ENCODE results near the gene MYO16.

MYO16 gene

DNA sequence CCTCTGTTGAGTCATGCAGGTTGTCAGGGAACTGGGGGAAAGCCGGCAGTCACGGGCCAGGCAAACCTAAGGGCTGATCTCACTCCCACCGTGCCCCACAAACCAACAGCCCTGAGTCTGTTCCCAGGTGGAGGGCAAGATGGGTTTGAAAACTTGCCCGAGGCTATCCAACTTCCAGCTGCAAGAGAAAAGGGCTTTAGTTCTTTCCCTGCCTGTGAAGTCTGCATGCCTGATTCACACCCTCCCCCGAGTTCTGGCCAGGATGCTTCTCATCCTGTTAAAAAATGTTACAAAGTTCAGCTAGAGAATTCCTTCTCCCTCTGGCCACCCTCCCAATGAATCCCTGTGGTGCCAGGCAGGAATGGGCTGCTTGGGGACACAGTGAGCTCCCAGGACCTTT is 33.1 kb downstream of the MYO16 start:
- DNase-seq (ENCODE audit: low read depth in 4 of 4, low spot score in 1 of 4), result no peak

DNA sequence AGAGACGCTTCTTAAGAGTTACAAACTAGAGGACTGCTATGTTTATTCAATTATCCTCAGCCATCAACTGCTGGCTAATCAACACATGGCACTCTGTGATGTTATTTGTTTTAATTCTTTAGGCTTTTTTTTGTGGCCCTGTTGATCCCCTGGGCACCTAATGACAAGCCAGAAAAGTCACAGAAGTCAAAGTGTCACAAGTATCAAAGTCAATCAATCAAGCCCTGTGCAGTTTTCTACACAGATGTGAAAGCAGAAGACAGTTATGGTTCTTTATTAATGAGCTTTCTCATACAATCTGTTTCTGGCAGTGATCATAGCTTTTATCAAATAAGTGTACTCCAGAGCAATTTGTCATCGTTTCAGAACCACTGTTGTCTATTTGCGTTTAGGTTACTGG is 34.3 kb downstream of the MYO16 start:
- DNase-seq (ENCODE audit: low read depth in 4 of 4, low spot score in 1 of 4), result no peak

DNA sequence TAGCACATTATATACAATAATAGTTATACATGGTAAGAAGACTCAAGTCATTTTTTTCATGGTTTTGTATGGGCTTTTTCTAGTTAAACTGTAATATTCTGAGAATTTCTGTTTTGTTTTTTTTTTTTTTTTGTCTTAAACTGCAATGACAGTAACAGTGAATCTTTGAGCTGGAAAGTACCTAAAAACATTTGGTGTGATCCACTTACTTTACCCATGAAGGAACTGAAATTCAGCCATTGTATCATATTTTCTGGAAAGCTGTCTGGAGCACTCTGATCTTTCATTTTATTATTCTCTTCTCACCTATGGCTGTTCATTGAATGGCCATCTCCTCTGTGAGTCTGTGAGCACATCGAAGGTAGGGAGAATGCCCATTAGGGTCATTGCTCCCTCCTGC is 37.8 kb downstream of the MYO16 start:
- no peak for DNase-seq (ENCODE audit: low read depth in 4 of 4, low spot score in 1 of 4)

DNA sequence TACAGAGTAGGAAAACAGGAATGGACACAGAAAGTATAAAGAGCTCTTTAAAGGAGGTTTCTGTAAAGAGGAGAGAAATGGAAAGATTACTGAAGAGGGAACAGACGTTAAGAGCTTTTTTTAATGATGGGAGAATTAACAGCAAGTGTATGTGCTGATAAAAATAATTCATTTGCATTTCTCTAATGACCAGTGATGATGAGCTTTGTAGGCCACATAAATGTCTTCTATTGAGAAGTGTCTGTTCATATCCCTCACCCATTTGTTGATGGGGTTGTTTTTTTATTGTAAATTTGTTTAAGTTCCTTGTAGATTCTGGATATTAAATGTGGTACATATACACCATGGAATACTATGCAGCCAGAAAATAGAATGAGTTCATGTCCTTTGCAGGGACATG is 40.0 kb downstream of the MYO16 start:
- no peak for DNase-seq (ENCODE audit: low read depth in 4 of 4, low spot score in 1 of 4)

DNA sequence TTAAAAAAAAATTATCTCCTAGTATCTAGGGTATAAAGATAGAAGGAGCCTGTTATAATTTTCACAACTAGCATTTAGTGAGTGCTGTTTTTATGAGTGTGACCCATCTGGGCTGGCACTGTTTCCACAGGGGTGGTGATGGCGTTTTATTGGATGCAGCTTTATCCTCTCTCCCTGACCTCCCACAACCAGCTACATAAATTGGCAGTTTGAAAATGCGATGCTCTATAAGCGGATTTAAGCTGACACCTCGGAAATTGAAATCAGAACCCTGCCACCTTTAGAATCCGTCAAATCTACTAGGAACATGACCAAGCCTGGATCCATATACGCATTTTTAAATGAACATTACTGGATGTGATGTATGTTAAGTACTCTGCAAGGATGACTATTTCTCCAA is 44.9 kb downstream of the MYO16 start:
- no peak for DNase-seq (ENCODE audit: low read depth in 4 of 4, low spot score in 1 of 4)

DNA sequence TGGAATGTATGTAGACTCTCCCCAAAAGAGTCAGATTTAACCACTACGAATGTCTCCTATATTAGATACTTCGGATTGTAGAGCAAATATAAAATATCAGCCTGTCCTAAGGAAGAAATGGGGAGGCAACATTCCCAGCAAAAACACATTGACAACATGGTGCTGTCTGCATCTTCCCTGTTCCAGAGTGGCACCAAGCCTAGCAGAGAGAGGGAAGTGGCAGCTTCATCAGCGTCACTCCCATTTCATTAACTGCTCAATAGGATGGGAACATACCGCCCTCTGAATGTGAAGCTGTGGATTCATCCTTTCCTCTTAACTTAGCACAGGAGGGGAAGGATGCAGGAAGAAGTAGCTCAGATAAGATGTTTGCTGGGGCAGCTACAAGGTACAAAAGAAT is 45.4 kb downstream of the MYO16 start:
- DNase-seq (ENCODE audit: low read depth in 4 of 4, low spot score in 1 of 4), result no peak

DNA sequence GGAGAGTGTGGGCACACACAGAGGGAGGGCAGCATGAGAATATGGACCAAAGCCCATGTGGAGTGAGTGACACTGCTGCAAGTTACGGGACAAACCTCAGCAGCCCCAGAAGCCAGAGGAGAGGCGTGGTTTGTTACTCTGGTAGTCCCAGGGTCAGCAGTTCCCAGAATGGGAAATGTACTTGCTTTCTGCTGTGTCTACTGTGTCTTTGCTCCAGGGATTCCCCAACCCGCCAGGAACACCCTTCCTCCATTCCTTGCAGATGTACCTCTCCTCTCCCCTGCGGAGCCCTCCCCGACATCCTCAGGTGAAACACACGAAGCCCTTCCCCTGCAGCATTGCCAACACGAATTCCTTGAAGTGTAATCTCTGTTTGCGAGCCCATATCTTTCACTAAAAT is 47.2 kb downstream of the MYO16 start:
- DNase-seq (ENCODE audit: low read depth in 4 of 4, low spot score in 1 of 4), result no peak

DNA sequence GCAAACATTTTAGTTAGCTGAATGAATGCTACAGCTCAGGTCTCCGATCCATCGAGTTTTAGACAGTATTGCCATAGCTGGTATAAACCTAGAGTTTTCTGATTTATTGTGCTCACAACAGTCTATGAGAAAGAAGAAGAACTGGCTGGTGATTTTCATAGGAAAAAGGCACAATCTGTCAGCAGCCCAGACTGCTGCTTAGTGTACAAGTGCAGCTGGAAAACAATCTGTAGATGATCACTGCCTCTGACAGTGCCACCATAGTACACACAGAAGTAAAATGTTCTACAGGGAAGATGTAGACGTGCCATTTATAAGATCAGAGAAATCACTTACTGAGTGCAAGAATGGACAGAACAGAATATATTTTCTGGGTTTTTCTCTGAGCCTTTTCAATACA is 48.4 kb downstream of the MYO16 start:
- no peak for DNase-seq (ENCODE audit: low read depth in 4 of 4, low spot score in 1 of 4)

DNA sequence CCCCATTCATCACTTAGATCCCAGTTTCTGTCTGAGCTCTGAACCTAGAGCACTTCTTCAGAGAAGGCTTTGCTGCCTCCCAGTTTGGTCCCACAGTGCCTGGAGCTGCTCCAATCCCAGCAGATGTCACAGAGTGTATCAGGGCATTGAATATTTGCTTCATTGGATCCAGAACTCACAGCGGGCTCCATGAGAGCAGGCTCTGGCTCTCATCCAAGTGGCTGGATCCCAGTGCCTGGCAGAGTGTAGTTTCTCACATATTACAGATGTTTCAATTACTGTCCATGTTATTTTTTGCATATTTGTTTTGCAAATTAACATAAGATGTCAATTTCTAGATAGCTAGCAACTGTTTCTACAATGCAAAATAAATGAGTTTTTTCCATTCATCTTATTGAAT is 50.6 kb downstream of the MYO16 start:
- DNase-seq (ENCODE audit: low read depth in 4 of 4, low spot score in 1 of 4), result no peak

DNA sequence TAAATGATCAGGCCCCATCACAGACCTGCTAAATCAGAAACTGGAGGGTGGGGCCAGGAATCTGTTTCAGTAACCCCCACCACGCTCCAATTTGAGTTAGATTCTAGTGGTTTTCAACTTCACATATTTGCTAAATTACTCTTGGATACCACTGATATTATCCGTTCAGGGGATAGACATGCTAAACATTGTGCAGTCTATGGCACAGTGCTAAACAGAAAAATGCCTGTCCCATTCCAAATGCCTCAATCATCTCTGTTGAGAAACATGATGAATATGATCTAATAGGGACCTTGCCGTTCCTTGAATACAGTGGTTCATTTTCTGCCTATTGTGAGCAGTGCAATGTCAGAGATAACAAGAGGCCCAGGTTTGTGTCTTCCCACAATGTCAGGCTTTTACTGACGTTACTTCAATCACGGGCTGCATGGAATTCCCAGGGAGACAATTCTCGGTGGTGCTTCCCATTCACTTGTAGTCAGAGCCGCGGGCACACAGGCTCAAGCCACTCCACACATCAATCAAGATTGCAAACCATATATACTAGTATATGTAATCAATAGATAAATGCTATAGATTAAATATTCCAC is 52.7 kb downstream of the MYO16 start:
- DNase-seq (ENCODE audit: low read depth in 4 of 4, low spot score in 1 of 4), result no peak

DNA sequence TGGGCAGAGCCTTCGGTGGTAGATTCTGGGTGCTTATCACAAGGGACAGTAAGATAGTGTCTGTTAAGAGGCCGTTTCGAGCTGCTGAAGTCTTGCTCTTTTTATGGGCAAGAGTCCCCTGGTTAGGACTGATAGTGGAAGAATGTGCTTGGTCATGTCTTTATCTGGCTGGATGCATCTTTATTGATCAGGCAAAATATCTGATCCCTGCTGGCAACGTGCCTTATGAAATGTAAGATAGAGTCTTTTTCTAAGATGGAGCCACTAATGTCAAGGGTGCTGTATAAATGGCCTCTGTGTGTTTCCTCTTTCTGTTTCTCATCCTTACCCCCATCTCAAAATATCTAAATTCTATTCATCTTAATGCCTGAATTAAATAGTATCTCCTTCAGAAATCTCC is 53.3 kb downstream of the MYO16 start:
- DNase-seq (ENCODE audit: low read depth in 4 of 4, low spot score in 1 of 4), result no peak

DNA sequence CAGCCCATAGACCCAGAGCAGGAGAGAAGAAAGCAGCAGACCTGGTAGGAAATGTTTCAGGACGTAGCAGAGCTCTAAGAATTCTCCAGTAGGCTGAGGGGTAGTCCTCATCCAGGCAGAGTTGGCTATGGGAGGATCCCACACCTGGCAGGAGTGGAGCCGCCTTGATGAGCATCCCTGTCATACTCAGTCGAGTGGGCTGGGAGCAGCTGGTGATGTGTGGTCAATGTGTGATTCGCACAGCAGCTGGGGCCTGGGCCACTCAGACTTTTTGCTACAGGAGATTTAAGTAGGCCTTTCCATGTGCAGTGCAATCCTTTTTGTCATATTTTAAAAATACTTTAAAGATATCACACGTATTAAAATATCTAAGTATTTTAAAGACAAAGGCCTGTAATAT is 56.6 kb downstream of the MYO16 start:
- DNase-seq (ENCODE audit: low read depth in 4 of 4, low spot score in 1 of 4), result no peak

DNA sequence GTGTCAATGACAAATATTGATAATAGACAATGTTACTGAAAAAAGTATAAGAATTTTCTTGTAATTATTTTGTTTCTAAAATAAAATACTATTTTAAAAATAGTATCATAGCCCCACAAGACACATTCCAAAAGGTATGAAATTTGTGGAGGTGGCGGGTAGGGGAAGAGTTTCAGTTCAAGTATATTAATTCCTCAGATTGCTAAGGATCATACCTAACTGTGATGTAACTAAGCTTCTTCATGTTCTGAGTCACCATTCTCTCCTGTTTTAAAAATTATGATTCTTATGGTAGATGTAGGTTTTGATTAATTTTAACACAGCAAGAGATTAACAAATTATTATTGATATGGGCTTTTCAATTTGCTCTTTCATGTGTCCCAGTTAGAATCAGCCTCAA is 61.3 kb downstream of the MYO16 start:
- no peak for DNase-seq (ENCODE audit: low read depth in 4 of 4, low spot score in 1 of 4)

DNA sequence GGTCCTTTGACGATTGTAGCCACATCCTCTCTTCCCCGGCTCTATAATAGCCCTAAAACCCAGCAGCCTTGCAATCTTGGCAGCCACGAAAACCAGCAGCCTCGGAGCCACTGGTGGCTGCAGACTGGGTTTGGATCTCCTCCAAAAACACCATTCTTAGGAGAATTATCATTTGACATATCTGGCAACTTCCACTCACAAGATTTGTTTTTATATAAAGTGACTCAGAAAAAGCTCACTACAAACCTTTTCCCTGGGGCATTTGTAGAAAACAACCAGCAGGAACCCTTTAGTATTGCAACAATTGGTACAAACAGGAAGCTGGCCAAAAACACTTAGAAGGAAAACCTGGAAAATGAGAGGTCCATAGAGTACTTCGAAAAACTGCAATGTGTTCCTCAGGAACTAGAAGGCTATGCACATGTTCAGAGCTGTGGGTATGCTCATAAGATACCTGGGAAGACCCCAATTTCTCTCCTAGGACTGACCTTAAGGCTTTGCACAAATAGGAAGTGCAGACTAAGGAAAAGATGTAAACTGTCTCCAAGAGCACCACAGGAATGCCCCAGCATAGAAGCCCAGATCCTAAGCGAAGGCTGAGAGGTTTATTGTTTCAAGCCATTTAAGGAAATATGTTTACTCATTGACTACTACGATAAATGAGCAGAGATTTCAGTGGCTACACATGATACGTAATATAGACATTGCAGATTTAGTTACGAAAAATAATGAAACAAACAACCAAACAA is 71.2 kb downstream of the MYO16 start:
- no peak for DNase-seq (ENCODE audit: low read depth in 4 of 4, low spot score in 1 of 4)

DNA sequence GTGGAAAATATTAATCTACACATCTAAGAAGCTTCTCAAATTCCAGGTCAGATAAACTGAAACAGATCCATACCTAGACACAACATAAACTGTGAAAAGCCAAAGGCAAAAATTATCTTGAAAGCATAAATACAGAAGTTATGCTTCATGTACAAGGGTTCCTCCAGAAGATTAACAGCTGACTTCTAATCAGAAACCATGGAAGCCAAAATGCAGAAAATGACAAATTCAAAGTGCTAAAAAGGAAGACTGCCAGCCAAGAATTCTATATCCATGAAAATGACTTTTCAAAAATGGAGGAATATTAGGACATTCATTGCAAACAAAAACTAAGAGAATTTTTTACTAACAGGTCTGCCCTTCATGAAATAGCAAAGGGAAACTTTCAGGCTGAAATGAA is 72.8 kb downstream of the MYO16 start:
- DNase-seq (ENCODE audit: low read depth in 4 of 4, low spot score in 1 of 4), result no peak

DNA sequence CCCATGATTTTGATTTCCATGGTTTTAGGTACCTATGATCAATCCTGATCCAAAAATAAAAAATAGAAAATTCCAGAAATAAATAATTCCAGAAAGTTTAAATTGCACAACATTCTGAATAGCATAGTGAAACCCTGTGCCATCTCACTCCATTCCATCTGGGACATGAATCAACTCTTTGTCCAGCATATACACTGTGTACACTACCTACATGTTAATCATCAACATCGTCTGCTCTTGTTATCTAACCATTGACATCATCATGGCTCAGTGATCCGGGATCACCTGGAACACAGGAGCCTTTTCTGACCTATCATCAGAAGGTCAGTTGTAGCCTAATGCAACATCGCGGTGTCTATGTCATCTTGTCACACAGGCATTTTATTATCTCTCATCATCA is 75.6 kb downstream of the MYO16 start:
- DNase-seq (ENCODE audit: low read depth in 4 of 4, low spot score in 1 of 4), result no peak

DNA sequence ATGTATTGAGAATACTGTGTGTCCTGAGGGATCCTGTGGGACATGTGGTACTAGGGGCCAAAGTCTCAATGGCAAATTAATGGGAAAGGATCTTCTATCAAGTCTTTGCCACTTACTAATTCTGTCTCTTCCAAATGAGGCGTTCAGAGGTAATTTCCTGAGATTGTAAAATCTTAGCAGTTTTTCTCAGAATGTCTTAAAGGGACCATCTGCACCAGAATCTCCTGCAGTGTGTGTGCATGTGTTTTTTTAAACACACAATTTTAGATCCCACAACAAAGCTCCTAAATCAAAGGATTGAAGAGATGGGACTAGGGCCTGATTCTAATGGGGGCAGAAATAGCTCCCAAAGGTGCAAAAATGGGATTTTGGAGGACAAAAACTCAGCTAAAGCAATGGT is 78.2 kb downstream of the MYO16 start:
- DNase-seq (ENCODE audit: low read depth in 4 of 4, low spot score in 1 of 4), result no peak

DNA sequence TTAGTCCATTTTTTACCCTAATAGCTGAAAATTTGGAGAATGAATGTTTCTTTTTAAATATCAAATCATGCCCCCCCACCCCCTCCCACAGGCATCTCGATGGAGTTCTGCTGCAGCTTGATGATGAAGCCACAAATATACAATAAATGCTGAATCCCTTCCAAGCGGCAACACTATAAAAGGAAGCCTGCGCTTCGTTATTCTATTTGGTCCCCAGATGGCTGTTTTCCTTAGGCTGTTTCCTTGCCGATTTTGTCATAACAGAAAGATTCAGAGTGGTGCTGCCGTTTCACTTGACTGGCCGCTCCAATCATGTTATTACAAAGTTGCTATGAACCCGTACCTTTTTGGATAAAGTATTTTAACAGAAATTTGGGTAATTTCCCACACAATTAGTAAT is 79.5 kb downstream of the MYO16 start:
- DNase-seq (ENCODE audit: low read depth in 4 of 4, low spot score in 1 of 4), result no peak

DNA sequence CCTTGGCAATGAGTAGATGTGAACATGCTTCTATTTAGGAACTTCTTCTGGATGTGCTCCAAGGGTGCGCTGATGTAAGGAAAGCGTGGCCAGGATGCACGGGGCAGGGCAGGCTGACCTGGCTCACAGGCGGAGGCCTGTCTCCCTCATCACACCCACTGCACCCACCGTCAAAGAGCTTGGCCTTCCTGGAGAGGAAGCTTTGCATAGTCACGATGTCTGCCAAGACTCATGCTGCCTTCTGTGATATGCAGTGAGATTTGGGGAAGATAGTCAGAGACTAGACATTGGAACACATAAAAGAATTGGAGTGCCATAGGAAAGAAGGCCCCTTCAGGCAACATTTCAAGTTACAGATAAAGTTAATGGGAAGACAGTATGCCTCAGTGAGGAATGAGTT is 82.0 kb downstream of the MYO16 start:
- DNase-seq (ENCODE audit: low read depth in 4 of 4, low spot score in 1 of 4), result no peak

DNA sequence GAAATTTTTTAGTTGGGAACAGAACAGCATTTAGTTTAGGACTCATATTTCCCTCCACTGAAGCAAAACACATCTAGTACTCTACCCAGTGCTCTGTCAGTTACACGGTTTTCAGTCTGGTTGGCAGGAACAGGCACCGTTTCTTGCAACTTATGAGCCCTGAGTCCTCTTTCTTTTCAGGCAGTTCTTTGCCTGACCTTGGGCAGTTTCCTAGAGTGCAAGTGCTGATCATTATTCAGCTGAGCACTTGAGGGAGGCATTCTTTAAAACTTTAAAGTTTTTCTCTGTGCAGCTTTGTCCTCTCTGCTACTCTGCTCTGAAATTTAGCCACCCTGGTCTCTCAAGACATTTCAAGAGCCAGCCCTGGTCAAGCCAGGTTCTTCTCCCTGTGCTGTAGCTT is 96.1 kb downstream of the MYO16 start:
- DNase-seq (ENCODE audit: low read depth in 4 of 4, low spot score in 1 of 4), result no peak

DNA sequence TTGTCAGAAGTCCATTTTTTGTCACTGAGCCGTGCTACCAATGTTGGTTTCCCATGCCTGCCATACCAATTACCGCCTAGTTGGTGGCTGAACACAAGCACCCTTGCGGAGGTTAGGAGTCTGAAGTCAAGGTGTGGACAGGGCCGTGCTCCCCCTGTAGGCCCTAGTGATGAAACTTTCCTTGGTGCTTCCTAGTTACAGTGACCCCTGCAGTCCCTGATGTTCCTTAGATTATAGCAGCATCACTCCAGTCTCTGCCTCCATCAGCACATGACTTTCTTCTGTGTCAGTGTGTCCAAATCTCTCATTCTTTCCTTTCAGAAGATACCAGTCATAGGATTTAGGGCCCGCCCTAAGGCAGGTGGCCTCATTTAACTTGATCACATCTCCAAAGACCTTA is 99.0 kb downstream of the MYO16 start:
- DNase-seq (ENCODE audit: low read depth in 4 of 4, low spot score in 1 of 4), result no peak

DNA sequence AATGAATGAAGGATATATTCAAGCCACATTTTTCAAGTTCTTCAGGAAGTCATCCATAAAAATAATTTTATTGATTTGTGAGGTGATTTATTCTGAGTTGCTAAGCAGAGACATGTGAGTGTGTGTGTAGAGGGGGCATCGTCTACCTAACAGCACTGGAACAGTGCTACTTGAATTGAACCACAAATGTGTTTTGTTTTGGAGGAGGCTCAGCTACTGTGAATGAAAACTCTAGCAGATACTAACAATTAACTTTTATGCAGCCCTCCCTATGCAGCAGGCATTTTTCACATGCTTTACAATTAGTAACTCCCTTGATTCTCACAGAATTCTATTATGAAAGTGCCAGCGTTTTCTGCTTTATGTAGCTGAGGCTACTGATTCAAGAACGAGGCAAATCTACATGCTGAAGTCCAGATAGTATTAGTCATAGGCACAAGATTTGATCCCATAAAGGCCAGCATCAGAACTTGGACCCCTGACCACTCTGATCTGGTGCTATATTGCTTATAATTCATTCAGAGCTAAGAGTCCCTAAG is 103.7 kb downstream of the MYO16 start:
- DNase-seq (ENCODE audit: low read depth in 4 of 4, low spot score in 1 of 4), result no peak

DNA sequence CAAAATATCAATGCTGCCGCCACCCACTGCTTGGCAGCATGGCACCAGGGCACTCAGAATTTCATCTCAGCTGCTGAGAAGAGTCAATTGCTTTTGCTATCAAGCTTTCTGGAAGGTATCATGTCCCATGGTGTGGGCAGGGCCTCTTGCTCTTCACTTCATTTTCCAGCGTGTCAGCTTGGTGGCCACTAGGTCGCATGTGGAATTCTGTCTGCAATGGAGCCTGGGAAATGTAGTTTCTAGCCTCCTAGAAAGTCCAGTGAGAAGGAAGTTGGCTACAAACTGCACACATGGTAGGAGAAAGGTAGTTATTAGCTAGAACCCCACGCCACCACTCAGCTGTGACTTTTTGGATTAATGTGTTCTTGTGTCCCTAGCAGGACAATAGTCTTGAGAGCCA is 105.3 kb downstream of the MYO16 start:
- DNase-seq (ENCODE audit: low read depth in 4 of 4, low spot score in 1 of 4), result no peak
